Stimulated activated CD4-positive, alpha-beta T cell treated with anti-CD3 and anti-CD28 coated beads, Interleukin-15, amount 100 ng/mL, for 1 hour (primary cell): ENCODE results near the gene CACNA1I.
"Not testable (repeated sequence)": the region's sequence is repeated elsewhere in the genome, so short reads cannot be mapped to it uniquely, and the experiment has no call there.

Experiments
- DNase-seq, 2 donors: peaks; one replicate each; pipeline ENCODE4 v3.0.0-alpha.2; 2020; ENCODE audit warnings: low read depth in 1 of 2, low spot score in 1 of 2

Gene CACNA1I

DNA sequence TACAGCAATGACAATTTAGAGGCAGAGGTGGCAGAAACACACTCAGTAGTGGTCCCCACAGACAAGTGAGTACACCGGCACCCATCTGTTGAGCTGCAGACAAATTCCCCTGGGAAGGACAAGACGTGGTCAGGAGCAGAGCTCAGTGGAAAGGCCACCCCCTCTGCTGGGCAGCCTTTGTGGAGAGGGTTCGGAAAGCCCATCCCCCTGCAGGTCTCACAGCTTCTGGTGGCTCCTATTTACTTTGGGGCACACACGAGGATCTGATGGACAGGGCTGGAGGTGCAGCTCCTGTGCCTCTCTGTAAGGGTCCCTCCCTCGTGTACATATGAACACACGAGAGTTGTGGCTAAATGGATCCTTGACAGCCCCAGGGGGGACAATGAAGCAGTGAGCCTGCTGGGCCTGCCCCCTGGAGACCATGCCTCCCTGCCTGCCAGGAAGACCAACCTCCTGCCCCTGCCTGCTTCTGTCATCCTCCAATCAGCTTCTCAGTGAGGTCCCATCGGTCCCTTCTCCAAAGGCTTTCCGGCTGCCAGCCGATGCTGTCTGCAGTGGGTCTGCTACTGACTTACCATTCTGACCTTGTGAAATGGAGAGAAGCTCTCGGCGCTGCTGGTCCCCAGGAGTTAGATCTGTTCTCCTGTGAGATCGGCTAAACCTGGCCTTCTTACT lies 161.5 kb downstream of the CACNA1I start:
- no peak for DNase-seq

DNA sequence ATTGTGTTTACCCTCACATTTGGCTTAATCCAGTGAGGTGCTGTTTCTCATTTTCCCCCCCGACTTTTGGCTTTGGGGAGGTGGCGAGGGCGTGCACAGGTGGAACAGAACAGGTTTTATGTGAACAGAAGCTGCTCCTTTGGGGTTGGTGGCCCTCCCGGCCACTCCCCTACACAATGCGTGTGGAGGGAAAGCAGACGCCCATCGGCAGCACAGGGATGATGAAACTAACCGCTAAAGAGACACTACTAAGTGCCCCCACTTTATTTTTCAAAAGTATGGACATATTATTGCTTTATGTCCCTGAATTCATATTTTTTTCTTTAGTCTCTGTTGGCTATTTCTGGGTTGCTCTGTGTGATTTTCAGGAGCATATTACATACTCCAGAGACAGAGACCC lies 162.1 kb downstream of the CACNA1I start:
- DNase-seq, result no peak

DNA sequence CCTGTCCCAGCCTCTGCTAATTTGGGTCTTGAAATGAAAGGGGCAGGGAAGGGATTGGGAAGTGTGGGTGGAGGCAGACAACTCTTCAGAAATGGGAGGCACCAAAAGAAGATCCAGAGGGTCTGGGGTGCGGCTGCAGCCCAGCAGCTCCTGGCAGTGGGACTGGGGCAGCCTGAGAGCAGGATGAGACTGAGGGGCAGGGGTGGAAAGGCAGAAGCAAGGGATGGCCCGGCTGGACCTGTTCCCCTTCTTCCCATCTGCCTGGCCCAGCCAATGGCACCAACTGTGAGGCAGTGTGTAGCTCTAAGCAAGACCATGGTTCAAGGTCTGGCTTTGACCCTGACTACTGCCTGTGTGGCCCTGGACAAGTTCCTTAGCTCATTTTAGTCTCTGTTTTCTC lies 162.6 kb downstream of the CACNA1I start:
- DNase-seq, result no peak

DNA sequence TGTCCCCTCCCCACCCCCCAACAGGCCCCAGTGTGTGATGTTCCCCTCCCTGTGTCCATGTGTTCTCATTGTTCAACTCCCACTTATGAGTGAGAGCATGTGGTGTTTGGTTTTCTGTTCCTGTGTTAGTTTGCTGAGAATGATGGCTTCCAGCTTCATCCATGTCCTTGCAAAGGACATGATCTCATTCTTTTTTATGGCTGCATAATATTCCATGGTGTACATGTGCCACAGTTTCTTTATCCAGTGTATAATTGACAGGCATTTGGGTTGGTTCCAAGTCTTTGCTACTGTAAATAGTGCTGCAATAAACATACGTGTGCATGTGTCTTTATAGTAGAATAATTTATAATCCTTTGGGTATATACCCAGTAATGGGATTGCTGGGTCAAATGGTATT lies 163.5 kb downstream of the CACNA1I start:
- DNase-seq, result not testable (repeated sequence)

DNA sequence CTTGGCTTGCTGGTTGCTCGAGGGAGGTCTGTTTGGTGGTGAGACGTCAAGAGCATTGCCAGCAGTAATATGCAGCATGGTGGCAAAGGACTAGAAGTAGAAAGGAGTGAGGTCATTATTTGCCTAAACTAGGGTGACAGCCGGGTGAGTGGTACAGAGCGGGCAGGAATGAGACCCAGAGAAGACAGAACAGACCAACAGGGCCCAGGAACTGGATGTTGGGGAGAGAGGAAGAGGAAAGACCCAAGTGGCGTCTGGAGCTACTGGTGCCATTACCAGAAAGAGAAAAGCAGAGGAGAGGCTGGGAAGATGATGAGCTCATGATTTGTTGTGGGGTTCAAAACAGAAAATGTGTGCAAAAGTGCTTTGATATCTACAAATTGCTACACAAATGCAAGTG lies 164.3 kb downstream of the CACNA1I start:
- DNase-seq, result no peak

DNA sequence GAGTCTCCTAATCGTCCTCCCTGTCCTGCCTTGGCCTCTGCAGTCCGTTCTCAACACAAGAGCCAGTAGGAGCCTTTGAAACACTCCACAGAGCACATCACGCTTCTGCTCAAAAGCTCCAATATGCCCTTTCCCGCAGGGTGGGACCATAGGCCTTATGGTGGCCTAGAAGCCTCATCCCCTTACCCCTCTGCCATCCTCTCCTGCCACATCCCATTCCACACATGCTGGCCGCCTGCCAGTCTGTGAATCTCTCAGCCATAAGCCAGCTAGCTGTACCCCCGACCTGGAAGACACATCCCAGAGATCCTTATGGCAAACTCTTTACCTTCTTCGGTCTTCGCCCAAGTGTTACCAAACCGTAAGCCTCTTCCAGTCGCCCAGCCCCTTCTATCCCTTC lies 165.2 kb downstream of the CACNA1I start:
- no peak for DNase-seq

DNA sequence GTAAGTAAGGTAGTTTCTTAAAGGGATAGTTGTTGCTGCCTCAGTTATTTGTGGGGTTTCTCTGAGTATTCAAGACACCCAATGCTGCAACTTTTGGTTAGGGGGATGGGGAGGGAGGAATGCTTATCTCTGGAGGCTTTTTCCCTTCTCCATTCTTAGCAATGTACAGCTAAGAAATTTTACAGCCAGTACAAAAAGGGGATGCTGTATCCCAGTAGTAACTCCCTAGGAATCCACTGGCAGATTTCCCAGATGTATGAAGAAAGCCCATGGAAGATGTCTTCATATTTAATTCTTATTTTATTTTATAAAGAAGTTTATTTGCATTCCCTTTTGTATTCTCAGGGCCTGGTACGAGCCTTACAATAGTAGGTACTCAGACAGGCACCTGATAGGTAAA lies 168.2 kb downstream of the CACNA1I start:
- no peak for DNase-seq
